VCaP (cell line): Measurements from ENCODE around the gene MCM3.

Experiments
- H3K27ac ChIP-seq: fragments of 450-650 bp; 2 replicates; pipeline ENCODE4 v1.5.1; 2017
- CTCF ChIP-seq: fragments of 450-650 bp; conservative IDR thresholded peaks from 2 replicates; pipeline ENCODE4 v1.5.1; 2017; ENCODE audit warnings: mild to moderate bottlenecking, moderate library complexity

The MCM3 gene

DNA sequence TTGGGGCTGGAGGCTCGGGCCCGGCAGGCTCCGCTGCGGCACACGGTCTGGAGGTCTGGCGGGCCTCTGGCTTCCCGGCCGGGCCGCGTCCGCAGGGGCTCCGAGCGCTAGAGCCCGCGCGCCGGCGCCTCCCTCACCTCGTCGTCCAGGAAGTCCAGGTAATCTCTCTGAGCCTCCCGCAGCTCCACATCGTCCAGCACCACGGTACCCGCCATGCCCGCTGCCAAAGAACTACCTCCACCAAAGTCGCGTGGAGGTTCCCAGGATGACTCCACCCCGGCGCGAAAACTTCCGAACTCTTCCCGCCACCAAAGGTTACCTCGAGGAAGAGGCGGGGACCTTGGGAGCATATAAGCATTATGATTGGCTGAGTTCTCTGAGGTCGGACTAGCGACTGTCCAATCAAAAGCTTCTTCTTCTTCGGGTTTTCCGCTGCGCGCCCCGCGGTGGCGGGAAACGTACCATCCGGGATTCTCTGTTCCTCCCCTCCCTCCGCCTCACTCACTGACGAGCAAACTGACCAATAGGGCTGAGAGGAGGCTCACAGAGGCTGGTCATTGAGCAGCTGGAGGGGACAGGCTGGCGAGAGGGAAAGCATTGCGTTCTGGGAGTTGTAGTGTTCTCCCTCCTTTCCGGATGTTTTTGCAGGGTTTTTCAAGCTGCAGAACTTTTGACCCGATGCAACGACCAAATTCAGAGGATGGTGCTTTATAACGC, at the start of gene MCM3:
MCM3 (minus strand) TSS at position 283 of the 717 bp plus-strand sequence; CDS start at position 215, 68 bp downstream.
- 0 out of 2 replicates have a peak, but pooled peaks have one; percentile 3 for TF ChIP-seq CTCF
- H3K27ac ChIP-seq: peak within 1 kb of the TSS; percentile 72

- H3K27ac ChIP-seq: no peak overlapping the region
- TF ChIP-seq CTCF: no peak
These were observed 49.3 kb upstream of the MCM3 start for GRCh38 chr6:52333840-52334200.

- no peak for TF ChIP-seq CTCF
- no peak overlapping the region for H3K27ac ChIP-seq
These were observed 47.4 kb upstream of the MCM3 start for GRCh38 chr6:52331793-52332457.

GRCh38 chr6:52330470-52330869, 45.9 kb upstream of the MCM3 start:
- TF ChIP-seq CTCF: no peak
- H3K27ac ChIP-seq: no peak overlapping the region

DNA sequence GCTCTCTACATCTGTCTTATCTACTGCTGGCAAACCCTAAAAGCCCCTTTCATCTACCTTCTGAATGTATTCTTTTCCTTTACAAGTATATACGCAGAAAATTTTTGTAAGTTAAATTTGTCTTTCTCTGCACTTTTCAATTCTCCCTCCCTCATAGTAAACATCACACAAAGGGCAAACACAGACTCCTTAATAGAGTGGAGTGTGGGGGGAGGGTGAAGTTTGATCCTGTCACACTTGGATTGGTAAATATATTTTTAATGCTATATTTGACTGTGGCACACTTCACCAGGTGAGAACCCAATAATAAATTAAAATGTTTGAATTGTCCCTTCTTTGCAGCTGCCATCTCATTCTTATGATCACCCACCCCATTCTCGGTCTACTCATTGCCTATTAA, 44.2 kb upstream of the MCM3 start:
- no peak for TF ChIP-seq CTCF
- H3K27ac ChIP-seq: no peak overlapping the region

DNA sequence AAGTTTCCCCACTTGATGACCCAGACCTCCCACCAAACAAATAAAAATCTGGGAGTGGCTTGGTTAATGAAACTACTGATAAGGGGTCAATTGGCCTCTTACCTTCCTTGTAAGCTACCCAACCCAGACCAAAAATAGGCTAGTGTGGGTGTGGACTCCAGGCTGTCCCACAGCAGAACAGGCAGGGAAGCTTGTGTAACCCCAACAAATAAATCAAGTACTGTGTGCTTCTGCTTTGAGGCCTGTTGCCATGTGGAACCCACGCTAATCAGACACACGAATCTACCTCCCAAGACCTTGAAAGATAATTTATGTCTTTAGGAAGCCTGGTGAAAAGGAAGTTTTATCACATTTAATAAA, 43.7 kb upstream of the MCM3 start:
- TF ChIP-seq CTCF: no peak
- H3K27ac ChIP-seq: no peak overlapping the region

- no peak overlapping the region for H3K27ac ChIP-seq
- TF ChIP-seq CTCF: no peak
These were observed 42.2 kb upstream of the MCM3 start for GRCh38 chr6:52326540-52327364.
